Neural crest cell (in vitro differentiated cells): ENCODE results near the gene ETV3L. TPM values are rescaled to one million over a fixed set of nuclear protein-coding genes. Genes with fewer than 3 reads are reported as not detected.

Experiments
- DNase-seq: peaks from one replicate; pipeline ENCODE4 v3.0.0; 2021; ENCODE audit warnings: low read depth, mixed read lengths, low spot score
- H3K27ac Mint-ChIP-seq: one replicate; pipeline ENCODE4 v1.8.0; 2021; ENCODE audit warnings: mild to moderate bottlenecking, mixed read lengths; ENCODE audit not compliant: unreplicated experiment
- H3K27me3 Mint-ChIP-seq: 2 replicates; pipeline ENCODE4 v1.8.0; 2021; ENCODE audit warnings: low read depth, mild to moderate bottlenecking, mixed read lengths
- H3K36me3 Mint-ChIP-seq: 2 replicates; pipeline ENCODE4 v1.8.0; 2021; ENCODE audit warnings: low read depth, mild to moderate bottlenecking, mixed read lengths
- H3K4me1 Mint-ChIP-seq: 2 replicates; pipeline ENCODE4 v1.8.0; 2021; ENCODE audit warnings: mixed read lengths
- H3K4me3 Mint-ChIP-seq: one replicate; pipeline ENCODE4 v1.8.0; 2021; ENCODE audit warnings: mild to moderate bottlenecking, mixed read lengths
- H3K9me3 Mint-ChIP-seq: 2 replicates; pipeline ENCODE4 v1.8.0; 2021; ENCODE audit warnings: mixed read lengths
- total RNA-seq: library from RNA; stranded (reverse); gene quantifications from 2 replicates; pipeline ENCODE4 v1.2.1, GENCODE V29; 2021
- TF ChIP-seq, protein P1 (sequence below): fragments of 200-600 bp; sonication (generic); conservative IDR thresholded peaks from 2 replicates; pipeline ENCODE4 v1.5.0; 2021; ENCODE audit warnings: antibody characterized with exemption, mild to moderate bottlenecking

Gene ETV3L
- total RNA-seq, 1 donor from 2014 or later, result 0.19 TPM

DNA sequence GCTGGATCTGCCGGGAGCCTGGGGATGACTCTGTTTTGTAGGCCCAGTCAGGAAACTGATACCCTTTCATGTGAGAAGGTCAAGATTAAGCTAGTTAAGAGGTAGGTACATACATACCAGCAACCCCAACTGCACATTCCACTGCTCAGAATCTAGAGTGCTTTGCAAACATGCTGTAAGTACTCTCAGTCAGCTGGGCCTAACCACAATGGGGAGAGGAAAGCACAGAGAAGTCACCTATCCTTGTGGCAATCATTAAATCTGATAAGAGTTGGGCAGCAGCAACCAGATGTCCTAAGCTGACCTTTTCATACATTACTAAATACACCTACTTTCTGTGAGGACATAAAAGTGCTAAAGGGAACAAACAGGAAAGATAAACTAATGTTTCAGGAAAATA, 36.0 kb upstream of the ETV3L start:
- Mint-ChIP-seq H3K36me3 (peaks cover 17% of the 10 kb centered on the region), H3K27ac (no peak overlapping the region), H3K4me3 (peak overlapping the region; percentile 52), H3K9me3 (no peaks in the 10 kb centered on the region), H3K27me3 (no peaks in the 10 kb centered on the region), H3K4me1 (peaks cover 32% of the 10 kb centered on the region)
- TF ChIP-seq, protein P1, sequence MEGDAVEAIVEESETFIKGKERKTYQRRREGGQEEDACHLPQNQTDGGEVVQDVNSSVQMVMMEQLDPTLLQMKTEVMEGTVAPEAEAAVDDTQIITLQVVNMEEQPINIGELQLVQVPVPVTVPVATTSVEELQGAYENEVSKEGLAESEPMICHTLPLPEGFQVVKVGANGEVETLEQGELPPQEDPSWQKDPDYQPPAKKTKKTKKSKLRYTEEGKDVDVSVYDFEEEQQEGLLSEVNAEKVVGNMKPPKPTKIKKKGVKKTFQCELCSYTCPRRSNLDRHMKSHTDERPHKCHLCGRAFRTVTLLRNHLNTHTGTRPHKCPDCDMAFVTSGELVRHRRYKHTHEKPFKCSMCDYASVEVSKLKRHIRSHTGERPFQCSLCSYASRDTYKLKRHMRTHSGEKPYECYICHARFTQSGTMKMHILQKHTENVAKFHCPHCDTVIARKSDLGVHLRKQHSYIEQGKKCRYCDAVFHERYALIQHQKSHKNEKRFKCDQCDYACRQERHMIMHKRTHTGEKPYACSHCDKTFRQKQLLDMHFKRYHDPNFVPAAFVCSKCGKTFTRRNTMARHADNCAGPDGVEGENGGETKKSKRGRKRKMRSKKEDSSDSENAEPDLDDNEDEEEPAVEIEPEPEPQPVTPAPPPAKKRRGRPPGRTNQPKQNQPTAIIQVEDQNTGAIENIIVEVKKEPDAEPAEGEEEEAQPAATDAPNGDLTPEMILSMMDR, result no peak
- no peak for DNase-seq

DNA sequence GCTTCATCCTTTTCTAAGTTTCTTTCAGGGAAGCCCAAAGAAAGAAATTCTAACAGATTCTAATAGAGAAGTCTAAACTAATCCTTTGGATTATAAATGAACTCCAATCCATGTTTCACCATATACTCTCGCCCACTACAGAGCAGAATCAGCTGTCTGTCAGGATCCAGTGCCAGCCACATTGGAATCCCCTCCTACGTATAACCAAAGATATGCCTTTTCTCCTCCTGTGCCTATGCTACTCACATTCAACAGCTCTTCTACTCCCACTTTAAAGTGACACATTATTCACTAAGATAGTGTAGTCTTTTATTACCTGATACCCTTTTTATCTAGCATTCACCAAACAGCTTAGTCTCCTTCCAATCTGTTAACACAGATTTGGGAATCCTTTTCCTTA, 35.5 kb upstream of the ETV3L start:
- TF ChIP-seq, protein P1, result no peak
- peaks cover 17% of the 10 kb centered on the region for H3K36me3 Mint-ChIP-seq
- H3K27me3 Mint-ChIP-seq, result no peaks in the 10 kb centered on the region
- H3K4me3 Mint-ChIP-seq, result peak overlapping the region; percentile 52
- DNase-seq, result no peak
- no peak overlapping the region for H3K27ac Mint-ChIP-seq
- peaks cover 27% of the 10 kb centered on the region for H3K4me1 Mint-ChIP-seq
- H3K9me3 Mint-ChIP-seq, result no peaks in the 10 kb centered on the region

DNA sequence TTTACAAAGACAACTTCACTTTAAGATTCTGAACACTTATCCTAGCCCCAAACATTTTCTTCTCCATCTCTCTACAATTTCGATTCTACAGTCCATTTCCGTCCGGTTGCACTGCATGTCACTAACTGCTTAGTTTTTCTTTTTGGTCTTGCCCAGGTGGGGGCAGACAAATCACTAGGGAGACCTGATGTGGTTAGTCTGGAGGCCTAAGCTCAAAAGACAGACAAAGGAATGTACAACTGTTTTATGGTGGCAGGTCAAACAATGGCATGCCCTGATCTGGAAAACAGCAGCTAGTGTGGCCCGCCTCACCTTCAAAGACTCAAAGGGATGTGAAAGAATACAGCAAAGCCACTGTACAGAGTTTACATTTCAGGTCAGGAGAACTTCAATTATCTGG, 34.8 kb upstream of the ETV3L start:
- no peak for DNase-seq
- Mint-ChIP-seq H3K36me3 (peaks cover 17% of the 10 kb centered on the region), H3K9me3 (no peaks in the 10 kb centered on the region), H3K4me1 (peaks cover 24% of the 10 kb centered on the region), H3K4me3 (no peak overlapping the region), H3K27ac (no peak overlapping the region), H3K27me3 (no peaks in the 10 kb centered on the region)
- TF ChIP-seq, protein P1, result no peak

DNA sequence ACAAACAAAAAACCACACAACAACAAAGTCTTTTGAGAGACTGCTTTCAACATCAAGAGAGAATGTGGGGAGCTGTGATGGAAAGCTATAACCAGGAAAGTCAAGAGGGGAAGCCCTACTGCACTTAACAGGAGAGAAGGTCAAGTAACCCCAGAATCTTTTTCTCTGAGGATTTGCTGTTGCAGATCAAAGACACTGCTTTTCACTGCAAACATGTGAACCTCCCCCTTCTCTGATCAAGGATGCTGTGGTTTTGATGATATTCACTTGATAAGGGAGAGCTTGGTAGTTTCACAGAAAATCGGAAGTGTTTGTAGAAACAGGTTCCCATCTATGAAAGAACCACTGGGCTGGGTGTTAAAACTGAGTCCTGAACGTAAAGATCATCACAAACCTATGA, 33.8 kb upstream of the ETV3L start:
- TF ChIP-seq, protein P1, result no peak
- Mint-ChIP-seq H3K27ac (no peak overlapping the region), H3K4me3 (peak overlapping the region; percentile 2), H3K36me3 (peaks cover 17% of the 10 kb centered on the region), H3K9me3 (no peaks in the 10 kb centered on the region), H3K4me1 (peaks cover 17% of the 10 kb centered on the region), H3K27me3 (no peaks in the 10 kb centered on the region)
- DNase-seq, result no peak

DNA sequence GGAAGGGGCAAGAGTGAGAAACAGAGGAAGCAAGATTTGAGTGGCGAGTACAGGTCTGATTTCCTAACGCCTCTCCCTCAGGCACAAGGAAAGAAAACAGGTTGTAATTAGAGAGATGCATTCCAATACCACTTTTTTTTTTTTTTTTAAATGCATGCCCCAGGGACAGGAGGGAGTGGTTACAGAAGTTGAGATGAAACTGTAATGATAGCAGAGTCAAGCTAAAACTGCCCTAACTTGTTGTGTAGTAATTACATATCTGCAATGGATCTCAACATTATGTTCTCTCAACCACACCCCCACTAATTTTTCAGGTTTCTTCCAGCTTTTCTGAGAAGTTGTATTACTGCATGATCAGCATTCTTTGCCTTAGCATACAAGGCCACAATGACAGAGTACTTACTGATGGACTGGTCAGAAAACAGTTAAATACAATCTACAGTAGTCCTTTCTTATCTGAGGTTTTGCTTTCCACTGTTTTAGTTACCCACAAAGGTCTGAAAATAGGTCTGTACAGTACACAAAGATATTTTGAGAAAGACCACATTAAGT, 33.1 kb upstream of the ETV3L start:
- DNase-seq, result no peak
- peaks cover 17% of the 10 kb centered on the region for H3K36me3 Mint-ChIP-seq
- no peak overlapping the region for H3K27ac Mint-ChIP-seq
- peaks cover 16% of the 10 kb centered on the region for H3K4me1 Mint-ChIP-seq
- H3K4me3 Mint-ChIP-seq, result no peak overlapping the region
- H3K9me3 Mint-ChIP-seq, result no peaks in the 10 kb centered on the region
- TF ChIP-seq, protein P1, result no peak
- H3K27me3 Mint-ChIP-seq, result no peaks in the 10 kb centered on the region
